ENCODE results near the gene OR2T6.

The OR2T6 gene, protein sequence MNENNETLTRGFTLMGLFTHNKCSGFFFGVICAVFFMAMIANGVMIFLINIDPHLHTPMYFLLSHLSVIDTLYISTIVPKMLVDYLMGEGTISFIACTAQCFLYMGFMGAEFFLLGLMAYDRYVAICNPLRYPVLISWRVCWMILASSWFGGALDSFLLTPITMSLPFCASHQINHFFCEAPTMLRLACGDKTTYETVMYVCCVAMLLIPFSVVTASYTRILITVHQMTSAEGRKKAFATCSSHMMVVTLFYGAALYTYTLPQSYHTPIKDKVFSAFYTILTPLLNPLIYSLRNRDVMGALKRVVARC

DNA sequence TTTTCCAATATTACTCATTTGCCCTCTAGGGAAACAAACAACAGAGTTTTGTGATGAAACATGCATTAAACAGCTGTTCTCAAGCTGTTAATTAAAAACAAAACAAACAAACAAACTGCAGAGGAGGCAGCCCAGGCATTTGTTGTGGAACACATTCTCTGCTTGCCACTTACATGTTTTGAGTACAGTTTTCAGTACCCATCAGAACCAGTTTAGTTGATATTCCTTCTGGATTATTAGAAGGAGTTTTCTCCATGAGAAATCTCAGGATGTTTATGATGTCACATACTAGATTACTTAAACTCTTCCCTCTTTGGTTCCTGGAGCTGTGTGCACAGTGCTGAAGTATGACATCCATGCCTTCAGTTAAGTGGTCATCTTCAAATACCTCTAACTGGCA, at the start of gene OR2T6:
TSS of gene OR2T6 (plus strand) at position 301 of the 400 bp plus-strand sequence. CDS start 11,863 bp downstream, outside the sequence.
- H2AFZ ChIP-seq (ENCODE audit: low read depth, low read length): no peak within 1 kb of the TSS
- no peaks in the 10 kb centered on the region for H3K4me1 ChIP-seq (ENCODE audit: low read length)
- H3K27me3 ChIP-seq (ENCODE audit: low read depth, low read length): no peaks in the 10 kb centered on the region; the same call in 1 of the 2 replicates
- TF ChIP-seq EZH2phosphoT487 (IDR thresholded peaks at IDR 0.05; ENCODE audit: low read depth): no peak
- TF ChIP-seq, protein P1, sequence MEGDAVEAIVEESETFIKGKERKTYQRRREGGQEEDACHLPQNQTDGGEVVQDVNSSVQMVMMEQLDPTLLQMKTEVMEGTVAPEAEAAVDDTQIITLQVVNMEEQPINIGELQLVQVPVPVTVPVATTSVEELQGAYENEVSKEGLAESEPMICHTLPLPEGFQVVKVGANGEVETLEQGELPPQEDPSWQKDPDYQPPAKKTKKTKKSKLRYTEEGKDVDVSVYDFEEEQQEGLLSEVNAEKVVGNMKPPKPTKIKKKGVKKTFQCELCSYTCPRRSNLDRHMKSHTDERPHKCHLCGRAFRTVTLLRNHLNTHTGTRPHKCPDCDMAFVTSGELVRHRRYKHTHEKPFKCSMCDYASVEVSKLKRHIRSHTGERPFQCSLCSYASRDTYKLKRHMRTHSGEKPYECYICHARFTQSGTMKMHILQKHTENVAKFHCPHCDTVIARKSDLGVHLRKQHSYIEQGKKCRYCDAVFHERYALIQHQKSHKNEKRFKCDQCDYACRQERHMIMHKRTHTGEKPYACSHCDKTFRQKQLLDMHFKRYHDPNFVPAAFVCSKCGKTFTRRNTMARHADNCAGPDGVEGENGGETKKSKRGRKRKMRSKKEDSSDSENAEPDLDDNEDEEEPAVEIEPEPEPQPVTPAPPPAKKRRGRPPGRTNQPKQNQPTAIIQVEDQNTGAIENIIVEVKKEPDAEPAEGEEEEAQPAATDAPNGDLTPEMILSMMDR (IDR thresholded peaks at IDR 0.05; ENCODE audit: low read depth, low read length): no peak
- no peaks in the 10 kb centered on the region for H3K9me3 ChIP-seq (ENCODE audit: insufficient read depth, low read length)
- no peak within 1 kb of the TSS for H3K4me2 ChIP-seq (ENCODE audit: low read length)
- H3K9ac ChIP-seq (ENCODE audit: low read length): no peak within 1 kb of the TSS
- H3K4me3 ChIP-seq (ENCODE audit: low read length): no peak within 1 kb of the TSS
- H3K36me3 ChIP-seq (replicated peaks; ENCODE audit: low read depth, low read length): no peaks in the 10 kb centered on the region
- no peaks in the 10 kb centered on the region for H4K20me1 ChIP-seq (ENCODE audit: insufficient read depth, low read length)
- H3K27ac ChIP-seq (ENCODE audit: low read length): no peak within 1 kb of the TSS
- H3K79me2 ChIP-seq (ENCODE audit: low read length): no peaks in the 10 kb centered on the region

DNA sequence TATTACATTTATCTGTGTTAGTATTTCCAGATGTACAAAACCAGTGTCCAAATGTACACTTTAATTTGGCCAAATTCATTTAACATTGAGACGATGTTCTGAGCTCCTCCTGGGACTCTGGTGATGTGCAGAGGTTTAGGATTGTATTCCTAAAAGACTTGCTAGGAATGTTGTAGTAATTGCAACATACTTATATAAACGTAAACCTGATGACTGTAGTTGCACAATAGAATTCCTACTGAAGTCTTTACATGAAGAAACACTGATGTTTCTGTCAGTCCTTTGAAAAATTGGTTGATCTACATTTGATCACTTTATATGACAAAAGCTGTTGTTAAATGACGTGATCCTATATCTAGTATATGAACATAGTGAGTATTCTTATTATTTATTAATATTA, 32.1 kb upstream of the OR2T6 start:
- H3K4me2 ChIP-seq (ENCODE audit: low read length): no peak overlapping the region
- H3K4me1 ChIP-seq (ENCODE audit: low read length): no peaks in the 10 kb centered on the region
- no peak overlapping the region for H3K4me3 ChIP-seq (ENCODE audit: low read length)
- no peaks in the 10 kb centered on the region for H3K79me2 ChIP-seq (ENCODE audit: low read length)
- H3K36me3 ChIP-seq (replicated peaks; ENCODE audit: low read depth, low read length): no peaks in the 10 kb centered on the region
- H2AFZ ChIP-seq (ENCODE audit: low read depth, low read length): no peak overlapping the region
- no peaks in the 10 kb centered on the region for H3K27me3 ChIP-seq (ENCODE audit: low read depth, low read length)
- TF ChIP-seq, protein P1 (IDR thresholded peaks at IDR 0.05; ENCODE audit: low read depth, low read length): no peak
- no peak for TF ChIP-seq EZH2phosphoT487 (IDR thresholded peaks at IDR 0.05; ENCODE audit: low read depth)
- H4K20me1 ChIP-seq (ENCODE audit: insufficient read depth, low read length): no peaks in the 10 kb centered on the region
- no peak overlapping the region for H3K27ac ChIP-seq (ENCODE audit: low read length)
- H3K9me3 ChIP-seq (ENCODE audit: insufficient read depth, low read length): no peaks in the 10 kb centered on the region
- H3K9ac ChIP-seq (ENCODE audit: low read length): no peak overlapping the region

DNA sequence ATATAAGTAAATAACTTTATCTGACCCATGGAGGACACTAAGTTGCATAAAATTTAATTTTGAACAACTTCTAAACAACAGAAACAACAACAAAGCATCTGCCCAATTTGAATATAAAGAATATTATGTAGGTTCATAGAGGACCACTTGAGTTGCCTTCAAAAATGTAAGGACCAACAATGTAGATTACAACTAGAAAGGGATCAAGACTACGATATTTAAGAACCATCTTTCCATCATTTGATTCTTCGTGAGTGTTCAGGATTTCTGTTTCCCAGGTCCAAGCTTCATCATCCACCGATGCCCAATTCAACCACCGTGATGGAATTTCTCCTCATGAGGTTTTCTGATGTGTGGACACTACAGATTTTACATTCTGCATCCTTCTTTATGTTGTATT, 27.1 kb upstream of the OR2T6 start, which contains the start of gene OR14C36:
TSS of gene OR14C36 (plus strand) at position 301 of the 400 bp plus-strand sequence. CDS start at position 301, 0 bp downstream.
- no peaks in the 10 kb centered on the region for H3K4me1 ChIP-seq (ENCODE audit: low read length)
- H3K36me3 ChIP-seq (replicated peaks; ENCODE audit: low read depth, low read length): no peaks in the 10 kb centered on the region
- TF ChIP-seq EZH2phosphoT487 (IDR thresholded peaks at IDR 0.05; ENCODE audit: low read depth): no peak
- TF ChIP-seq, protein P1 (IDR thresholded peaks at IDR 0.05; ENCODE audit: low read depth, low read length): no peak
- no peak within 1 kb of the TSS for H3K9ac ChIP-seq (ENCODE audit: low read length)
- H3K4me2 ChIP-seq (ENCODE audit: low read length): no peak within 1 kb of the TSS
- H3K27me3 ChIP-seq (ENCODE audit: low read depth, low read length): no peaks in the 10 kb centered on the region
- H3K4me3 ChIP-seq (ENCODE audit: low read length): no peak within 1 kb of the TSS
- H3K79me2 ChIP-seq (ENCODE audit: low read length): no peaks in the 10 kb centered on the region
- no peaks in the 10 kb centered on the region for H3K9me3 ChIP-seq (ENCODE audit: insufficient read depth, low read length)
- H3K27ac ChIP-seq (ENCODE audit: low read length): no peak within 1 kb of the TSS
- H2AFZ ChIP-seq (ENCODE audit: low read depth, low read length): no peak within 1 kb of the TSS
- H4K20me1 ChIP-seq (ENCODE audit: insufficient read depth, low read length): no peaks in the 10 kb centered on the region

DNA sequence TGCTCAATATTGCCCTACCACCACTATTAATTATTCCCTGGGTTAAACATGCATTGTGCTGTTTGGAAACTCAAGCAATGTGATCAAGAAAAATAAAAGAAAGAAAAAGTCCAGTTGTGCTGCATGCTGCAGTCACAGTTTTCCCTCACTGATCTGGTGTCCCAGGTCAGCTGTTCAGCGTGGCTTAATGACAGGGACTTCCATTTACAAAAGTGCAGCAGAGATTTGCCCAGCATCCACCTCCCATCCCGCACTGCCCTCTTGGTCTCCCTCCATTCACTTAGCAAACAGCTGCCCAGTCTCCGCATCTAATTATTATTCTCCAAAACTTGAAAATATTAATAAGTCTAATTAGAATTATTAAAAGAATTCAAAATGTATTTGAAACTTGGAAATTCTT, 16.1 kb upstream of the OR2T6 start:
- no peak overlapping the region for H3K4me2 ChIP-seq (ENCODE audit: low read length)
- no peaks in the 10 kb centered on the region for H3K9me3 ChIP-seq (ENCODE audit: insufficient read depth, low read length)
- no peaks in the 10 kb centered on the region for H3K79me2 ChIP-seq (ENCODE audit: low read length)
- no peaks in the 10 kb centered on the region for H4K20me1 ChIP-seq (ENCODE audit: insufficient read depth, low read length)
- H3K27ac ChIP-seq (ENCODE audit: low read length): no peak overlapping the region
- no peak overlapping the region for H3K4me3 ChIP-seq (ENCODE audit: low read length)
- no peaks in the 10 kb centered on the region for H3K36me3 ChIP-seq (replicated peaks; ENCODE audit: low read depth, low read length)
- H3K27me3 ChIP-seq (ENCODE audit: low read depth, low read length): peaks cover 5% of the 10 kb centered on the region; the same call in 1 of the 2 replicates
- TF ChIP-seq, protein P1 (IDR thresholded peaks at IDR 0.05; ENCODE audit: low read depth, low read length): no peak
- no peak for TF ChIP-seq EZH2phosphoT487 (IDR thresholded peaks at IDR 0.05; ENCODE audit: low read depth)
- no peaks in the 10 kb centered on the region for H3K4me1 ChIP-seq (ENCODE audit: low read length)
- no peak overlapping the region for H3K9ac ChIP-seq (ENCODE audit: low read length)
- no peak overlapping the region for H2AFZ ChIP-seq (ENCODE audit: low read depth, low read length)

Measured in OCI-LY3 (cell line).